ENCODE data around the gene PRKAR2A.
A peak's percentile ranks its signal among the peaks of the same experiment; 100 is the strongest.

Gene PRKAR2A

GRCh38 chr3:48847504-48848423, at the start of gene PRKAR2A:
PRKAR2A (minus strand) TSS chr3:48847874; CDS start chr3:48847596, 278 bp downstream.
- TF ChIP-seq CTCF (conservative IDR thresholded peaks at IDR 0.05), result no peak
- peak within 1 kb of the TSS; percentile 97 for H3K27ac ChIP-seq

- TF ChIP-seq CTCF (conservative IDR thresholded peaks at IDR 0.05), result no peak
Measured at GRCh38 chr3:48896936-48897335, 49.3 kb upstream of the PRKAR2A start.

GRCh38 chr3:48894516-48894915, 46.8 kb upstream of the PRKAR2A start:
- H3K27ac ChIP-seq, result no peak overlapping the region
- TF ChIP-seq CTCF (conservative IDR thresholded peaks at IDR 0.05), result no peak

More at GRCh38 chr3:48896936-48897335, 49.3 kb upstream of the PRKAR2A start:
- no peak overlapping the region for H3K27ac ChIP-seq

GRCh38 chr3:48891606-48892005, 43.9 kb upstream of the PRKAR2A start:
- no peak for TF ChIP-seq CTCF (conservative IDR thresholded peaks at IDR 0.05)
- H3K27ac ChIP-seq, result no peak overlapping the region

GRCh38 chr3:48885753-48886152, 38.1 kb upstream of the PRKAR2A start:
- no peak for TF ChIP-seq CTCF (conservative IDR thresholded peaks at IDR 0.05)
- H3K27ac ChIP-seq, result peak overlapping the region; percentile 58

- no peak overlapping the region for H3K27ac ChIP-seq
- TF ChIP-seq CTCF (conservative IDR thresholded peaks at IDR 0.05), result no peak
Measured at GRCh38 chr3:48881652-48882114, 34.0 kb upstream of the PRKAR2A start.

GRCh38 chr3:48881006-48881405, 33.3 kb upstream of the PRKAR2A start:
- TF ChIP-seq CTCF (conservative IDR thresholded peaks at IDR 0.05), result no peak
- no peak overlapping the region for H3K27ac ChIP-seq
